Activated CD4-positive, alpha-beta T cell treated with anti-CD3 and anti-CD28 coated beads, Interleukin-2, amount 10 ng/mL, durations not matched to agents 7 days and 5 days (primary cell): ENCODE results near the gene B4GALNT4. TPM values are rescaled to one million over a fixed set of nuclear protein-coding genes. Genes with fewer than 3 reads are reported as not detected.
"Not testable (repeated sequence)": the region's sequence is repeated elsewhere in the genome, so short reads cannot be mapped to it uniquely, and the experiment has no call there.

Source experiments
- CTCF ChIA-PET: fragments of 350-600 bp; sonication (Branson Sonifier 250); formaldehyde crosslinking; loops from one replicate; lab custom pipeline; 2021; ENCODE audit warnings: antibody characterized with exemption; lab: Charles Lee
- POLR2A ChIA-PET: fragments of 350-600 bp; sonication (Branson Sonifier 250); formaldehyde crosslinking; loops from one replicate; lab custom pipeline; 2021; ENCODE audit warnings: antibody characterized with exemption; lab: Charles Lee
- DNase-seq: peaks from one replicate; pipeline ENCODE4 v3.0.0-alpha.2; 2020
- H3K27ac Mint-ChIP-seq: one replicate; pipeline ENCODE4 v1.8.0; 2021; ENCODE audit warnings: mild to moderate bottlenecking, moderate library complexity, mixed read lengths
- H3K27me3 Mint-ChIP-seq: one replicate; pipeline ENCODE4 v1.8.0; 2021; ENCODE audit warnings: mixed read lengths
- H3K36me3 Mint-ChIP-seq: one replicate; pipeline ENCODE4 v1.8.0; 2021; ENCODE audit warnings: low read depth, mixed read lengths
- H3K4me1 Mint-ChIP-seq: one replicate; pipeline ENCODE4 v1.8.0; 2021; ENCODE audit warnings: mixed read lengths
- H3K4me3 Mint-ChIP-seq: one replicate; pipeline ENCODE4 v1.8.0; 2021; ENCODE audit warnings: mild to moderate bottlenecking, moderate library complexity, mixed read lengths
- H3K9me3 Mint-ChIP-seq: one replicate; pipeline ENCODE4 v1.8.0; 2021; ENCODE audit warnings: mixed read lengths
- total RNA-seq, 2 experiments: library from RNA; stranded (reverse); gene quantifications; one replicate each; pipeline ENCODE4 v1.2.3, GENCODE V29; 2021

The B4GALNT4 gene
- total RNA-seq, 2 experiments from 2014 or later: 1.5 to 1.6 TPM

- H3K27ac Mint-ChIP-seq: peak overlapping the region; percentile 87
- POLR2A ChIA-PET: interaction anchor here (1.4 to 1.8 kb wide), 2 partner anchors 13 to 26 kb away, joined by 3 to 7 read pairs; no protein-coding TSS in a partner anchor
- peaks cover 4% of the 10 kb centered on the region for H3K9me3 Mint-ChIP-seq
- peaks cover 15% of the 10 kb centered on the region for H3K36me3 Mint-ChIP-seq
- H3K27me3 Mint-ChIP-seq: no peaks in the 10 kb centered on the region
- no peak overlapping the region for H3K4me3 Mint-ChIP-seq
- CTCF ChIA-PET: interaction anchor here (0.9 to 2.4 kb wide), 8 partner anchors 9 to 189 kb away, joined by 3 to 12 read pairs (median 4); partner anchors contain the start of genes BET1L and RIC8A
- H3K4me1 Mint-ChIP-seq: peaks cover 81% of the 10 kb centered on the region
- no peak for DNase-seq
Observed at GRCh38 chr11:329886-330253, 39.4 kb upstream of the B4GALNT4 start.

- Mint-ChIP-seq H3K4me3 (no peak overlapping the region), H3K4me1 (peaks cover 78% of the 10 kb centered on the region), H3K27ac (peak overlapping the region; percentile 31), H3K9me3 (peaks cover 4% of the 10 kb centered on the region), H3K27me3 (no peaks in the 10 kb centered on the region), H3K36me3 (peaks cover 15% of the 10 kb centered on the region)
- CTCF ChIA-PET: interaction anchor here (0.9 to 2.4 kb wide), 8 partner anchors 8 to 189 kb away, joined by 3 to 12 read pairs (median 4); partner anchors contain the start of genes BET1L and RIC8A
- no peak for DNase-seq
- POLR2A ChIA-PET: interaction anchor here (1.4 to 1.8 kb wide), 2 partner anchors 13 to 25 kb away, joined by 3 to 7 read pairs; no protein-coding TSS in a partner anchor
Observed at GRCh38 chr11:330307-330693, 39.0 kb upstream of the B4GALNT4 start.

GRCh38 chr11:330694-331357 lies 38.5 kb upstream of the B4GALNT4 start:
- DNase-seq: peak; percentile 42
- Mint-ChIP-seq H3K27me3 (no peaks in the 10 kb centered on the region), H3K27ac (peak overlapping the region; percentile 88), H3K9me3 (peaks cover 4% of the 10 kb centered on the region), H3K4me3 (no peak overlapping the region), H3K4me1 (peaks cover 80% of the 10 kb centered on the region), H3K36me3 (peaks cover 15% of the 10 kb centered on the region)
- CTCF ChIA-PET: interaction anchor here (0.9 to 2.4 kb wide), 7 partner anchors 8 to 123 kb away, joined by 3 to 12 read pairs (median 4); partner anchors contain the start of genes BET1L and RIC8A
- POLR2A ChIA-PET: no interaction called here

GRCh38 chr11:331358-332060 lies 37.8 kb upstream of the B4GALNT4 start:
- Mint-ChIP-seq H3K4me1 (peaks cover 80% of the 10 kb centered on the region), H3K36me3 (peaks cover 15% of the 10 kb centered on the region), H3K27ac (peak overlapping the region; percentile 88), H3K27me3 (no peaks in the 10 kb centered on the region), H3K4me3 (no peak overlapping the region), H3K9me3 (peaks cover 4% of the 10 kb centered on the region)
- CTCF ChIA-PET: interaction anchor here (1.2 to 2.4 kb wide), 3 partner anchors 9 to 66 kb away, joined by 4 to 12 read pairs (median 4); no protein-coding TSS in a partner anchor
- POLR2A ChIA-PET: no interaction called here
- no peak for DNase-seq

- peaks cover 15% of the 10 kb centered on the region for H3K36me3 Mint-ChIP-seq
- H3K4me1 Mint-ChIP-seq: peaks cover 71% of the 10 kb centered on the region
- H3K4me3 Mint-ChIP-seq: no peak overlapping the region
- ChIA-PET POLR2A (no interaction called here), CTCF (interaction anchor here (1.0 kb wide), 1 partner anchor 55 kb away, joined by 3 read pairs; the partner anchor contains the start of gene NLRP6)
- H3K27me3 Mint-ChIP-seq: no peaks in the 10 kb centered on the region
- H3K9me3 Mint-ChIP-seq: peaks cover 4% of the 10 kb centered on the region
- no peak overlapping the region for H3K27ac Mint-ChIP-seq
- DNase-seq: no peak
Observed at GRCh38 chr11:332651-333480, 36.4 kb upstream of the B4GALNT4 start.

GRCh38 chr11:333616-334263 lies 35.6 kb upstream of the B4GALNT4 start:
- DNase-seq, H3K4me3 Mint-ChIP-seq, H3K27ac Mint-ChIP-seq, H3K9me3 Mint-ChIP-seq, POLR2A ChIA-PET, H3K27me3 Mint-ChIP-seq: not testable (repeated sequence)
- Mint-ChIP-seq H3K36me3 (peaks cover 15% of the 10 kb centered on the region), H3K4me1 (peaks cover 65% of the 10 kb centered on the region)
- CTCF ChIA-PET: interaction anchor here (0.9 to 1.0 kb wide), 2 partner anchors 15 to 185 kb away, joined by 3 to 4 read pairs; no protein-coding TSS in a partner anchor

- Mint-ChIP-seq H3K9me3 (peaks cover 4% of the 10 kb centered on the region), H3K36me3 (peaks cover 11% of the 10 kb centered on the region), H3K27me3 (no peaks in the 10 kb centered on the region), H3K27ac (no peak overlapping the region), H3K4me1 (peaks cover 59% of the 10 kb centered on the region), H3K4me3 (no peak overlapping the region)
- CTCF ChIA-PET: interaction anchor here (0.9 to 1.0 kb wide), 2 partner anchors 15 to 185 kb away, joined by 3 to 4 read pairs; no protein-coding TSS in a partner anchor
- DNase-seq: no peak
- POLR2A ChIA-PET: no interaction called here
Observed at GRCh38 chr11:334264-334994, 34.9 kb upstream of the B4GALNT4 start.

- no peak overlapping the region for H3K4me3 Mint-ChIP-seq
- POLR2A ChIA-PET: no interaction called here
- H3K4me1 Mint-ChIP-seq: peaks cover 48% of the 10 kb centered on the region
- no peak for DNase-seq
- CTCF ChIA-PET: no interaction called here
- peak overlapping the region; percentile 47 for H3K27ac Mint-ChIP-seq
- peaks cover 8% of the 10 kb centered on the region for H3K27me3 Mint-ChIP-seq
- peaks cover 15% of the 10 kb centered on the region for H3K36me3 Mint-ChIP-seq
- peaks cover 4% of the 10 kb centered on the region for H3K9me3 Mint-ChIP-seq
Observed at GRCh38 chr11:335779-336658, 33.3 kb upstream of the B4GALNT4 start.

- ChIA-PET POLR2A (no interaction called here), CTCF (interaction anchor here (0.7 to 1.3 kb wide), 2 partner anchors 18 to 22 kb away, joined by 3 read pairs; no protein-coding TSS in a partner anchor)
- Mint-ChIP-seq H3K27ac (peak overlapping the region; percentile 47), H3K4me3 (no peak overlapping the region), H3K4me1 (peaks cover 48% of the 10 kb centered on the region), H3K27me3 (peaks cover 13% of the 10 kb centered on the region), H3K9me3 (peaks cover 7% of the 10 kb centered on the region), H3K36me3 (peaks cover 12% of the 10 kb centered on the region)
- DNase-seq: no peak
Observed at GRCh38 chr11:336659-337198, 32.6 kb upstream of the B4GALNT4 start.

- Mint-ChIP-seq H3K4me3 (no peak overlapping the region), H3K4me1 (peaks cover 46% of the 10 kb centered on the region), H3K9me3 (peaks cover 7% of the 10 kb centered on the region), H3K27me3 (peaks cover 13% of the 10 kb centered on the region), H3K36me3 (peaks cover 10% of the 10 kb centered on the region), H3K27ac (no peak overlapping the region)
- no peak for DNase-seq
- CTCF ChIA-PET: interaction anchor here (1.3 to 1.6 kb wide), 2 partner anchors 8 to 17 kb away, joined by 3 to 7 read pairs; no protein-coding TSS in a partner anchor
- POLR2A ChIA-PET: no interaction called here
Observed at GRCh38 chr11:337711-338110, 31.6 kb upstream of the B4GALNT4 start.
